Activated naive CD4-positive, alpha-beta T cell treated with anti-CD3 and anti-CD28 coated beads for 36 hours (primary cell): Measurements from ENCODE around the gene EGFLAM. TPM values are rescaled to one million over a fixed set of nuclear protein-coding genes. Genes with fewer than 3 reads are reported as not detected.

Experiments used
- CTCF ChIA-PET: fragments of 350-600 bp; sonication (Branson Sonifier 250); formaldehyde crosslinking; loops from one replicate; lab custom pipeline; 2021; ENCODE audit warnings: antibody characterized with exemption; lab: Charles Lee
- DNase-seq: peaks from one replicate; pipeline ENCODE4 v3.0.0-alpha.2; 2020
- H3K27ac Mint-ChIP-seq: one replicate; pipeline ENCODE4 v1.8.0; 2021; ENCODE audit warnings: mild to moderate bottlenecking, mixed read lengths
- H3K27me3 Mint-ChIP-seq: one replicate; pipeline ENCODE4 v1.8.0; 2021; ENCODE audit warnings: low read depth, mixed read lengths
- H3K36me3 Mint-ChIP-seq: one replicate; pipeline ENCODE4 v1.8.0; 2021; ENCODE audit warnings: low read depth, mixed read lengths
- H3K4me1 Mint-ChIP-seq: one replicate; pipeline ENCODE4 v1.8.0; 2021; ENCODE audit warnings: low read depth, mixed read lengths
- H3K4me3 Mint-ChIP-seq: one replicate; pipeline ENCODE4 v1.8.0; 2021; ENCODE audit warnings: mild to moderate bottlenecking, moderate library complexity, mixed read lengths
- H3K9me3 Mint-ChIP-seq: one replicate; pipeline ENCODE4 v1.8.0; 2021; ENCODE audit warnings: mixed read lengths
- intact Hi-C: fragments of 100-400 bp; cut with micrococcal nuclease; formaldehyde crosslinking; loops from one replicate; pipeline ENCODE4 v1.15.1; 2023
- total RNA-seq, 2 experiments: library from RNA; stranded (reverse); gene quantifications; one replicate each; pipeline ENCODE4 v1.2.3, GENCODE V29; 2021

Gene EGFLAM
- total RNA-seq, 2 experiments from 2014 or later = not detected

DNA sequence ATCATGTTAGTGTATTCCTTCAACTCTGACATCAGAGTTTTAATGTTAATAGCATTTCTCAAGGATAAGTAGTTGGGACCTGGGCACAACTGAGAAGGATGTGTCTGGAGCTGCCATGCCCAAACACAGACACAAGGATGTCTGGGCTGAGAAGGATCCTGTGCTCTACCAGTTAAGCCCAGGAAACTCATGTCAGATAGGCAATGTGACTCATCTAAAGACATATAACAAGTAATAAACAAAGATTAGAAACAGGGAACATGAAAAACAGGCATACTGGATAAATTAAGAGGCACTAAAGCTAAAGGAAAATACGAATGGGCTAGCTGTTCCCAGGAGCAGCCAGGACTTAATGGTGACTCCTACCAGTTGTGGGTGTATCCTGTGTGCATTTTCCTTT, 9.1 kb upstream of the EGFLAM start:
- intact Hi-C loops = no loop called here
- Mint-ChIP-seq H3K27ac (no peak overlapping the region), H3K4me3 (no peak overlapping the region), H3K4me1 (no peaks in the 10 kb centered on the region), H3K36me3 (no peaks in the 10 kb centered on the region), H3K27me3 (peaks cover 31% of the 10 kb centered on the region), H3K9me3 (no peaks in the 10 kb centered on the region)
- CTCF ChIA-PET = interaction anchor here (1.6 kb wide), 1 partner anchor 16 kb away, joined by 4 read pairs; no protein-coding TSS in a partner anchor
- DNase-seq = no peak

DNA sequence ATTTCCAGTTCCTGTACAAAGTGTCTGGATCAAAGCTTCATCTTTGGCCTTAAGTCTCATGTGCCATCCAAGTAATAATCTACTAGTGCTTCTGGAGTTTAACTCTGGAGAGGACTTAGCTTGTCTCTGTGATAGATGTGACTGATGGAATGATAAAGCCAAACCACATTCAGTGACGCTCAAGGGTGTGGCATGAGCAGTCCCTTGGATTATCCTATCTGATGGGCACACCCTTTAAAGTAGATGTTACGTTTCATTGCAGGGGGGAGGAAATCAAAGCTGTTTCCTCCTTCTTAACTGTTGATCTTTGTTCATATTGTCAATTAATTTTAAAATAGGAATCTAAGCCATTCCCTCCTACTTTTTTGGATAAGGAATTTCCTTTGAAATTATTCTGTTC, 8.5 kb upstream of the EGFLAM start:
- intact Hi-C loops = no loop called here
- Mint-ChIP-seq H3K27ac (no peak overlapping the region), H3K4me1 (no peaks in the 10 kb centered on the region), H3K4me3 (no peak overlapping the region), H3K36me3 (no peaks in the 10 kb centered on the region), H3K9me3 (no peaks in the 10 kb centered on the region), H3K27me3 (peaks cover 31% of the 10 kb centered on the region)
- CTCF ChIA-PET = interaction anchor here (1.6 kb wide), 1 partner anchor 15 kb away, joined by 4 read pairs; no protein-coding TSS in a partner anchor
- DNase-seq = no peak

DNA sequence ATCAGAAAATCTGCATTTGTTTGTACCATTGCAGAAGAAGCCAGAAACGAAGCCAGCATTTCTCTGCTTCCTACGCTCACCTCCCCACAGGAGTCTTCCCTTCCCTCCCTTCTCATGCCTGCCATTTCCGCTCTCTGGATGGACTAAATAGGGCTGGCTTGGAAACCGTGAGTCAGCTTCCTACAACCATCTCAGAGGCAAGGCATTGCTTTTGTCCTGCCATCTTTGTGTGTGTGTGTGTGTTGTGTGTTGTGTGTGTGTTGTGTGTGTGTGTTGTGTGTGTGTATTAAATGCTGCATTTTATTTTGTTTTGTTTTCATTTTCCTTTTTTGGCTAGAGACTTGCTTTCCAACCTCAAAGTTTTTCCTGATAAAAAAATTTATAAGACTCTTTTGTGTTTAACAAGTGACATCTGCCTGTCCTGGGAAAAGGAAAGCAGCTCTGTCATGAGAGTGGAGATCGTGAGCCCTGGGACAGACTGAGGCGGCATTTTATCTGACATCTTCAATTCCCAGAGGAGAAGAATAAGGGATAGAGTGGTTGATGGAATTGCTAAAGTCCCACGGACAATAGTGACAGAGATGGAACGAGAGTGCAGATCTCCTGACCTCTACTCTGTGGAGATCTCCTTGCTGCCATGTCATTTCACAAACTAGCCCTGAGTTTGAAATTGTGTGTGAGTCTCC, 7.5 kb upstream of the EGFLAM start:
- H3K36me3 Mint-ChIP-seq = no peaks in the 10 kb centered on the region
- intact Hi-C loops = no loop called here
- no peaks in the 10 kb centered on the region for H3K9me3 Mint-ChIP-seq
- no peaks in the 10 kb centered on the region for H3K4me1 Mint-ChIP-seq
- CTCF ChIA-PET = no interaction called here
- no peak overlapping the region for H3K4me3 Mint-ChIP-seq
- peaks cover 32% of the 10 kb centered on the region for H3K27me3 Mint-ChIP-seq
- H3K27ac Mint-ChIP-seq = no peak overlapping the region
- DNase-seq = no peak

GRCh38 chr5:38253759-38254158, 4.6 kb upstream of the EGFLAM start:
- CTCF ChIA-PET = no interaction called here
- no peak for DNase-seq
- no peaks in the 10 kb centered on the region for H3K36me3 Mint-ChIP-seq
- intact Hi-C loops = no loop called here
- peaks cover 4% of the 10 kb centered on the region for H3K4me1 Mint-ChIP-seq
- H3K9me3 Mint-ChIP-seq = no peaks in the 10 kb centered on the region
- H3K4me3 Mint-ChIP-seq = no peak overlapping the region
- no peak overlapping the region for H3K27ac Mint-ChIP-seq
- peaks cover 48% of the 10 kb centered on the region for H3K27me3 Mint-ChIP-seq

DNA sequence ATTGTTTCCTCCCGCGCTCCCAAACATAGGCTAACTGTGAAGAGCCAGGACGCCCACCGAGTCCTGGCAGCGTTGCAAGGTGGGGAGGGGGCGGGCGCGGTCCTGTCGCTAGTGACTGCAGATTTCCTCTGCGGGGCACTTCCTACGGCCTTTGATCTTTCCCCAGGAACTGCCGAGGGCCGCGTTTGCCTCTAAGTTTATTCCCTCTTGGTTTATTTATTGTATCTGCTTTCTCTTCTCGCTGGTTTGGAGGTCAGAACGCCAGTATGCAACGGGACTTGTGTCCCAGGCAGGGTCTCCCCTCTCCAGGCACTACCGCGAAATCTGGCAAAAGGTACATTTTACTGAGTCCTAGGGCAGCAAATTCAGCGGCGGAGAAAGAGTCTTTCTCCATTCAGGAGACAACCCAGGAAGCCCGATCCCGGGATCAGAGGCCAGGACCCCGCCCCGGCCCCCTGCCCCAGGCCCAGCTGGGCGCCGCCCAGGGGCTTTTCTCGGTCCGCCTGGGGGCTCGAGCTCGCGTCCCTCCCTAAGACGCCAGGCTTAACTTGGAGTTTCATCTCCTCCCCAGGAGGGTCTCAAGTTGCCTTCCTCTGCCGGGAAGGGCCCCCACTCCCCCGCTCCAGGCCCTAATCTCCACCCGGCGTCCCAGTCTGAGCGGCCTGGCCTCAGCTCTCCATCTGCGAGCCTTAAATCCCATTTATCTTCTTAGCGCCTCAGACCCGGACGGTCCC, 884 bp upstream of the EGFLAM start:
- intact Hi-C loops = no loop called here
- H3K9me3 Mint-ChIP-seq = no peaks in the 10 kb centered on the region

DNA sequence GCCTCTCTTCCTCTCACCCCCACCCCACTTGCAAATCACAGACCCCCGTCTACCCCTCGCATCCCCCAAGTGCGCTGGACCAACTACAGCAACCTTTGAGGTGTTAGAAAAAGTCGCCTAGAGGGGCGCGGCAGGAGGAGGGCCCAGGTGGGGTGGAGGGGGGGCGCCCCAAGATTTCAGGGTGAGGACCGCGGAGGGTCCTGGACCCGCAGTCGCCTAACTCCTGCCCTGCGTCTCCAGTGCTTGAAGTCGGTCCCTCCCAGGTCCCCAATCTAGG, 379 bp upstream of the EGFLAM start:
- peak overlapping the region; percentile 14 for H3K4me3 Mint-ChIP-seq
- peaks cover 58% of the 10 kb centered on the region for H3K27me3 Mint-ChIP-seq
- intact Hi-C loops = no loop called here
- H3K9me3 Mint-ChIP-seq = no peaks in the 10 kb centered on the region
- CTCF ChIA-PET = no interaction called here
- DNase-seq = no peak
- H3K36me3 Mint-ChIP-seq = no peaks in the 10 kb centered on the region
- no peak overlapping the region for H3K27ac Mint-ChIP-seq
- peaks cover 7% of the 10 kb centered on the region for H3K4me1 Mint-ChIP-seq

More for the DNA sequence above, 884 bp upstream of the EGFLAM start:
- CTCF ChIA-PET = no interaction called here
- no peaks in the 10 kb centered on the region for H3K36me3 Mint-ChIP-seq
- peaks cover 60% of the 10 kb centered on the region for H3K27me3 Mint-ChIP-seq
- no peak for DNase-seq
- H3K4me3 Mint-ChIP-seq = peak overlapping the region; percentile 12
- H3K27ac Mint-ChIP-seq = no peak overlapping the region
- peaks cover 7% of the 10 kb centered on the region for H3K4me1 Mint-ChIP-seq

DNA sequence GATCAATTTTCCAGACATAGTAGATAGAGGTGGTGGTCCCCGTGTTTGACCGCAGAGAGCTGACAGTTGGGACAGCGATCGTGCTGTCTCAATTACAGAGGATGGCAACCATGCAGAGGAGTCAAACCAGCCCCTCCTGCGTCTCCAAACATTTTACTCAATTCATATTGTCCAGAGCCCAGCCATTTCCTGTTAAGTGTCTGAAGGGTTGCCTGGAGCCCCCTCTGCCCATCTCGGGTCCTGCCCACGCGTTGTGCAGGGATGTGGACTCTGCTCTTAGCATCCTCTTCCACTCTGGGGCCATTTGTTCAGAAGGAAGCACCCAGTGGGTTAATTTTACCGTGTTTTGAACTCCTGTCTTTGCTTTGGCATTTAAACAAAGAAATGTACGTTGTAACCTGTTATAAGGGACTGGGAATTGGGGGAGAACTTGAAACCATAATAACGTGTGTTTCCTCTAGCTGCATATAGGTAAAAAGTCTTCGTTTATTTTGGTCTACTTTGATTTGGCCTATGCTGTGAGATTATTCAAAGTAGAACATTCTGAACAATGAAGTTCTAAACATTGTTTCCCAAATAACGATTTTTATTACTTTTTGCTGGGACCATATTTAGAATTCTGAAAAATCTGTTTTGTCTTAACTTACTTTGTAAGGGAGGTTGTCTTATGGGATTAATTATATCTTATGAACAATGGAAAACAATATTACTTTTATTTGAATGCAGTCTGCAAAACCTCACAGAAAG, 876 bp downstream of the EGFLAM start:
- no peak for DNase-seq
- intact Hi-C loops = no loop called here
- CTCF ChIA-PET = interaction anchor here (0.7 kb wide), 1 partner anchor 422 kb away, joined by 3 read pairs; no protein-coding TSS in a partner anchor
- Mint-ChIP-seq H3K9me3 (no peaks in the 10 kb centered on the region), H3K27ac (no peak overlapping the region), H3K36me3 (no peaks in the 10 kb centered on the region), H3K4me3 (peak overlapping the region; percentile 41), H3K27me3 (peaks cover 59% of the 10 kb centered on the region), H3K4me1 (peaks cover 7% of the 10 kb centered on the region)

- CTCF ChIA-PET = interaction anchor here (0.7 kb wide), 1 partner anchor 423 kb away, joined by 3 read pairs; no protein-coding TSS in a partner anchor
- Mint-ChIP-seq H3K27me3 (peaks cover 59% of the 10 kb centered on the region), H3K27ac (no peak overlapping the region), H3K4me1 (peaks cover 7% of the 10 kb centered on the region), H3K36me3 (no peaks in the 10 kb centered on the region), H3K9me3 (no peaks in the 10 kb centered on the region), H3K4me3 (no peak overlapping the region)
- DNase-seq = no peak
- intact Hi-C loops = no loop called here
Observed at GRCh38 chr5:38259809-38260160, 1.4 kb downstream of the EGFLAM start.

DNA sequence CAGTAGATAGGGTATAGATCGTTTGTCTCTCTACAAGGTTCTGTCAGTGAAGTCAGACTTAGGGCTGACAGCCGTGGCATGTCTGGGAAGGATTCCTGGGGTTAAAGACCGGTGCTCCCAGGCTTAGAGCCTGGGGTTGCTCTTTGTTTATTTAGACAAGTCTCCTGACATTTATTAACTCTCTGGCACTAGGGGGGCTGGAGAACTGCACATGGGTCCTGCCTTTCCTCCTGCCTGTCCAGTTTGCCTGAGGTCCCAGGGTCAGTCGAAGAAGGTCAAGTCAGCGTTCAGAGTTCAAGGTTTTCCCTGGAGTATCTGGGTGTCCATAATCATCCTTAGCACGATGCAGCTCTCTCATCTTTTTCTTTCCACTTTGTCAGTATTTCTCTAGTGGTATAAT, 5.6 kb downstream of the EGFLAM start:
- DNase-seq = no peak
- no peaks in the 10 kb centered on the region for H3K36me3 Mint-ChIP-seq
- intact Hi-C loops = loop anchor here (2.0 kb wide), 2 partner anchors 105 to 141 kb away; no protein-coding TSS in a partner anchor
- peaks cover 60% of the 10 kb centered on the region for H3K27me3 Mint-ChIP-seq
- H3K27ac Mint-ChIP-seq = no peak overlapping the region
- CTCF ChIA-PET = interaction anchor here (0.9 to 2.2 kb wide), 5 partner anchors 8 to 85 kb away, joined by 3 to 9 read pairs (median 4); no protein-coding TSS in a partner anchor
- peaks cover 2% of the 10 kb centered on the region for H3K4me1 Mint-ChIP-seq
- H3K4me3 Mint-ChIP-seq = no peak overlapping the region
- no peaks in the 10 kb centered on the region for H3K9me3 Mint-ChIP-seq

DNA sequence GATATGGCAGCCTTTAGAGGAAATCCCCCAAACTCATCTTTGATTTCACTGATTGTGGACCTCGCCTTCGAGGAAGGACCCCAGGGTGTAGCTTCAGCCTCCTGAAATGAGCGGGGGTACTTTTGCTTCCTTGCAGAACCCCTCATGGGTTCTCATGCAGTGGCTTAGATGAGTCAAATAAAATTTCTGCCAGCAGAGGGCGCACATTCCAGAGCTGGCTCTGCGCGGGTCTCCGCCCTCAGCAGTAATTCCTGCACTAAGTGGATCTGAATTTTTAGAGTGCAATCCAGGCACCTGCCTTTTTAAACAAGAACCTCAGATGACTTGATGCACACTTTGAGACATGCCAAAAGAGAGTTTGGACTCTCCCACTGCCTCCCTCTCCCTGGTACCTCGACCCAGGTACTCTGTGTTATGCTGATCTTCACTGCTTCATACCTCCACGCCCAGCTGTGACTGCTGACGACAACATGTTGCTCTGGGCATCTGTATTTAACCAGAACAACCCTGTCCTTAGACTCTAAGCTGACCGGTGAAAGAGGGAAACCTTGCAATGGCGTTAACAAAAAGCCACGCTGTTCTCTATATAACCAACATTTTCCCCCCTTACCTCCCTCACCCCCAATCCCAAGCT, 7.3 kb downstream of the EGFLAM start:
- Mint-ChIP-seq H3K27me3 (peaks cover 52% of the 10 kb centered on the region), H3K27ac (no peak overlapping the region)
- CTCF ChIA-PET = interaction anchor here (0.6 to 2.2 kb wide), 24 partner anchors 9 to 1495 kb away, joined by 3 to 9 read pairs (median 3); no protein-coding TSS in a partner anchor

GRCh38 chr5:38267372-38267771, 9.0 kb downstream of the EGFLAM start:
- Mint-ChIP-seq H3K27me3 (peaks cover 47% of the 10 kb centered on the region), H3K4me3 (no peak overlapping the region), H3K4me1 (no peaks in the 10 kb centered on the region), H3K9me3 (no peaks in the 10 kb centered on the region), H3K36me3 (no peaks in the 10 kb centered on the region), H3K27ac (no peak overlapping the region)
- no peak for DNase-seq
- CTCF ChIA-PET = no interaction called here
- intact Hi-C loops = no loop called here

More for the DNA sequence above, 7.3 kb downstream of the EGFLAM start:
- Mint-ChIP-seq H3K4me1 (no peaks in the 10 kb centered on the region), H3K4me3 (no peak overlapping the region), H3K9me3 (no peaks in the 10 kb centered on the region), H3K36me3 (no peaks in the 10 kb centered on the region)
- intact Hi-C loops = loop anchor here (1.0 to 2.0 kb wide), 3 partner anchors 103 to 545 kb away; no protein-coding TSS in a partner anchor
- peak; percentile 76 for DNase-seq

DNA sequence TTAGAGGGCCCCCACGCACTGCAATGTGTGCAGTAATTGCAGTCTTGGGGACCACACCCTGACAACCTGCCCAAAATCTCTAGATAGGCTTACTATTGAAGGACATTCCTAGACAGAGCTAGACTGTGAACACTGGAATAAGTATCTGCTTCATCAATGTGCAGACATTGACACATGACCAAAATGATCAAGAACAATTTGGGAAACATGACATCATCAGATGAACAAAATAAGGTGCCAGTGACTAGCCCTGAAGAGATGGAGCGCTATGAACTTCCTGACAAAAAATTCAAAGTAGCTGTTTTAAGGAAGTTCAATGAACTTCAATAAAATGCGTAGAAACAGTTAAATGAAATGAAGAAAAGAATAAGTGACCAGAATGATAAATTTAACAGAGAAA, 15.3 kb downstream of the EGFLAM start:
- Mint-ChIP-seq H3K27me3 (peaks cover 7% of the 10 kb centered on the region), H3K9me3 (peaks cover 9% of the 10 kb centered on the region), H3K4me1 (no peaks in the 10 kb centered on the region), H3K4me3 (no peak overlapping the region), H3K27ac (no peak overlapping the region), H3K36me3 (peaks cover 2% of the 10 kb centered on the region)
- intact Hi-C loops = no loop called here
- no peak for DNase-seq
- CTCF ChIA-PET = no interaction called here
